Breast epithelium (tissue), 4 donors: Measurements from ENCODE around the gene HIBADH. TPM values are rescaled to one million over a fixed set of nuclear protein-coding genes. Genes with fewer than 3 reads are reported as not detected.

ENCODE experiments used
- DNase-seq, 2 donors: peaks; one replicate each; pipeline ENCODE4 v3.0.0-alpha.2; 2019; ENCODE audit warnings: low spot score in 2 of 2
- H3K27ac ChIP-seq, 2 donors: fragments of 200-600 bp; sonication (generic) in 1 of 2; one replicate each; pipeline ENCODE4 v1.5.1; 2016 to 2019; ENCODE audit warnings: mild to moderate bottlenecking in 1 of 2
- H3K27me3 ChIP-seq, 2 donors: fragments of 200-600 bp; sonication (generic) in 1 of 2; one replicate each; pipeline versions ENCODE4 v1.5.1 to v1.6.0; 2017 to 2019; ENCODE audit warnings: control low read depth in 1 of 2, mild to moderate bottlenecking in 1 of 2
- H3K36me3 ChIP-seq: fragments of 200-600 bp; one replicate; pipeline ENCODE4 v1.5.1; 2019
- H3K4me1 ChIP-seq, 2 donors: fragments of 200-600 bp; sonication (generic); one replicate each; pipeline ENCODE4 v1.5.1; 2016 to 2019; ENCODE audit warnings: control low read depth in 1 of 2
- H3K4me3 ChIP-seq, 3 donors: fragments of 200-600 bp; sonication (generic); 1 replicate in 2 of 3; 2 replicates in 1 of 3; pipeline ENCODE4 v1.5.1; 2016 to 2019; ENCODE audit warnings: mild to moderate bottlenecking in 3 of 3, moderate library complexity in 2 of 3
- H3K9me3 ChIP-seq, 2 donors: fragments of 200-600 bp; sonication (generic) in 1 of 2; one replicate each; pipeline ENCODE4 v1.5.1; 2016 to 2019; ENCODE audit warnings: control low read depth in 1 of 2
- POLR2A ChIP-seq: fragments of 450-650 bp; IDR thresholded peaks from one replicate; pipeline ENCODE4 v1.6.1; 2016; ENCODE audit warnings: antibody characterized with exemption, mild to moderate bottlenecking, moderate library complexity
- POLR2AphosphoS5 ChIP-seq, 3 donors: sonication (generic); formaldehyde crosslinking; IDR thresholded peaks; one replicate each; pipeline ENCODE4 v1.6.1; 2017; ENCODE audit warnings: antibody characterized with exemption in 3 of 3
- intact Hi-C: fragments of 100-400 bp; cut with DNase I; formaldehyde crosslinking; loops from one replicate; pipeline ENCODE4 v1.15.1; 2023; ENCODE audit warnings: low total_unique reads
- total RNA-seq, 3 donors: library from RNA; depleted of rRNA; stranded (reverse); fragments of >200 nt; gene quantifications; one replicate each; pipeline ENCODE4 v1.1.0, GENCODE V29; 2016
- TF ChIP-seq, protein P1 (sequence below), 3 donors: fragments of 450-650 bp; IDR thresholded peaks; one replicate each; pipeline ENCODE4 v1.5.1; 2016 to 2017; ENCODE audit warnings: antibody characterized with exemption in 3 of 3, mild to moderate bottlenecking in 3 of 3, moderate library complexity in 3 of 3

The HIBADH gene
- total RNA-seq, 3 donors from 2014 or later, result 50.5 to 80.1 (median 67.5) TPM

DNA sequence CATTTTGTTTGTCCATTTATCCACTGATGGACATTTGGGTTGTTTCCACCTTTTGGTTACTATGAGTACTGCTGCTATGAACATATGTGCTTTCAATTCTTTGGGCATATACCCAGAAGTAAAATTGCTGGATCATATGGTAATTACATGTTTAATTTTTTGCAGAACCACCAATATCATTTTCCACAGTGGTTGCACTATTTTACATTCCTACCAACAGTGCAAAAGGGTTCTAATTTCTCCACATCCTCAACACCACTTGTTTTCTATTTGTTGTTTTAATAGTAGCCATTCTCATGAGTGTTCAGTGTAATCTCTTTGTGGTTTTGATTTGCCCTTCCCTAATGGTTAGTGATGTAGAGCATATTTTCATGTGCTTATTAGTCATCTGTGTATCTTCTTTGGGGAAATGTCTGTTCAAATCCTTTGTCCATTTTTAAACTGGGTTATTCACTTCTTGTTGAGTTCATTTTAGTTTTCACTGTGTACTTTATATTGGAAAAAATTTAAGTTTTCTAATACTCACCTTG, 101.9 kb downstream of the HIBADH start:
- Histone ChIP-seq H3K36me3 (no peaks in the 10 kb centered on the region), H3K9me3 (peaks cover 0 to 8% of the 10 kb centered on the region in 2 donors), H3K27me3 (no peaks in the 10 kb centered on the region), H3K27ac (no peak overlapping the region), H3K4me3 (no peak overlapping the region), H3K4me1 (no peaks in the 10 kb centered on the region)
- intact Hi-C loops, result no loop called here
- TF ChIP-seq, protein P1, sequence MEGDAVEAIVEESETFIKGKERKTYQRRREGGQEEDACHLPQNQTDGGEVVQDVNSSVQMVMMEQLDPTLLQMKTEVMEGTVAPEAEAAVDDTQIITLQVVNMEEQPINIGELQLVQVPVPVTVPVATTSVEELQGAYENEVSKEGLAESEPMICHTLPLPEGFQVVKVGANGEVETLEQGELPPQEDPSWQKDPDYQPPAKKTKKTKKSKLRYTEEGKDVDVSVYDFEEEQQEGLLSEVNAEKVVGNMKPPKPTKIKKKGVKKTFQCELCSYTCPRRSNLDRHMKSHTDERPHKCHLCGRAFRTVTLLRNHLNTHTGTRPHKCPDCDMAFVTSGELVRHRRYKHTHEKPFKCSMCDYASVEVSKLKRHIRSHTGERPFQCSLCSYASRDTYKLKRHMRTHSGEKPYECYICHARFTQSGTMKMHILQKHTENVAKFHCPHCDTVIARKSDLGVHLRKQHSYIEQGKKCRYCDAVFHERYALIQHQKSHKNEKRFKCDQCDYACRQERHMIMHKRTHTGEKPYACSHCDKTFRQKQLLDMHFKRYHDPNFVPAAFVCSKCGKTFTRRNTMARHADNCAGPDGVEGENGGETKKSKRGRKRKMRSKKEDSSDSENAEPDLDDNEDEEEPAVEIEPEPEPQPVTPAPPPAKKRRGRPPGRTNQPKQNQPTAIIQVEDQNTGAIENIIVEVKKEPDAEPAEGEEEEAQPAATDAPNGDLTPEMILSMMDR (IDR thresholded peaks at IDR 0.05), result no peak
- TF ChIP-seq POLR2A (no peak), POLR2AphosphoS5 (IDR thresholded peaks at IDR 0.05) (no peak)
- DNase-seq, result no peak

DNA sequence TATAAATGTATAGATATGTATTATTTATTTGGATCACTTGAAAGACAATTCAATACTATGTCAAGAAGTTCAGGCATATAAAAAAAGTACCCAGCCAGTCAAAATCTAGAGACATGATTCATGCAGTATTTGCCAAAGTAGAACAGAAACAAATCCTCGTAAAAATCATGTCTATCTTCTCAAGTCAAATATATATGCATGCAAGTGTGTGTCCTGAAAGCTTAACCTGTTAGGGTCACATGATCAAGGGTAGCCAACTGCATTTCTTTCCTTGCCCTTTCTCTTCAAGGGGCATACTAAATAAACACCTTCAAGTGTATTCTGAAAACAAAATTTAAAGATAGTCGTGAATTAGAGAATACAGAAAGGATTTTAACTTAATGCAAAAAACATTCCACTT, 107.0 kb downstream of the HIBADH start:
- no peaks in the 10 kb centered on the region for H3K9me3 ChIP-seq
- TF ChIP-seq POLR2AphosphoS5 (IDR thresholded peaks at IDR 0.05) (no peak), POLR2A (no peak)
- TF ChIP-seq, protein P1 (IDR thresholded peaks at IDR 0.05), result no peak
- H3K4me3 ChIP-seq, result no peak overlapping the region
- H3K27me3 ChIP-seq, result no peaks in the 10 kb centered on the region
- DNase-seq, result no peak
- intact Hi-C loops, result no loop called here
- H3K4me1 ChIP-seq, result no peaks in the 10 kb centered on the region
- H3K27ac ChIP-seq, result no peak overlapping the region
- no peaks in the 10 kb centered on the region for H3K36me3 ChIP-seq

DNA sequence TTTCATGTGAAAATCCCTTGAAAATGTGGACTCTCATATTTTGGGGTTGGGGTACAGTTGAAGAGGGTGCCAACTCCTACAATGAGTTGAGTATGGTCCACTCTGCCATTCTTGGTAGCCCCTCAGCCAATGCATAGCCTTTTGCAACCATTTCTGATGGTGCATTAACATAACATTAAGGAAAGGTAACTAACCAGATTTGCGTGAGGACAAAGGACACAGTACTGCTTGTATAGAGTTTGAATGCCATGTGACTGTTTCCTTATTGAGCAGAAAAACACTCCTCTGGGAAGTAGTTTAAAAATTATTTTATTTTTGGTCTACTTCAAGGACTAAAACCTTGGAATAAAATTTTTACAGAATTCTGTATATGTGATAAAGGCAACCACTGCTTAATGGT, 107.9 kb downstream of the HIBADH start:
- DNase-seq, result no peak
- Histone ChIP-seq H3K9me3 (no peaks in the 10 kb centered on the region), H3K27me3 (no peaks in the 10 kb centered on the region), H3K36me3 (no peaks in the 10 kb centered on the region), H3K4me3 (no peak overlapping the region), H3K27ac (no peak overlapping the region), H3K4me1 (no peaks in the 10 kb centered on the region)
- intact Hi-C loops, result no loop called here
- TF ChIP-seq POLR2A, result no peak
- TF ChIP-seq, protein P1 (IDR thresholded peaks at IDR 0.05), result no peak
- no peak for TF ChIP-seq POLR2AphosphoS5 (IDR thresholded peaks at IDR 0.05)

DNA sequence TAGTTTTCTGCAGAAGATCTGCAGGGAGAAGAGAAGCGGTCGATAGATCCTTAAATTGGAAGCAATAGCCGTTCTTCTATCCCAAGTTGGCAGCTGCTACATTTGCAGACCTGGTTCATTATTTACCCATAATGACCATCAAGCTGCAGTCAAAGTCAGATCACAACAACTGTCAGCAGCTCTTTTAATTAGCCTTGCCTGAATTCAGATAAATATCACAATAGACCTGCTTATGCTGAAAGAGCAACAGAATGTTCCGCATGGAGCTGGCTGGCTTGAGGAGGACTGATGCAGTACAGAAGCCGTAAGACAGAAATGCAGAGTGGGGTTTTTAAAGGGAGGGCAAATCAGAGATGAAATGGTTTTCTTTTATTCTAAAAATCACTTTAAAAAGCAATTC, 109.4 kb downstream of the HIBADH start:
- Histone ChIP-seq H3K4me1 (no peaks in the 10 kb centered on the region), H3K4me3 (no peak overlapping the region), H3K27me3 (no peaks in the 10 kb centered on the region), H3K27ac (no peak overlapping the region), H3K36me3 (no peaks in the 10 kb centered on the region), H3K9me3 (no peaks in the 10 kb centered on the region)
- DNase-seq, result no peak
- TF ChIP-seq, protein P1 (IDR thresholded peaks at IDR 0.05), result no peak
- no peak for TF ChIP-seq POLR2A
- TF ChIP-seq POLR2AphosphoS5 (IDR thresholded peaks at IDR 0.05), result no peak
- intact Hi-C loops, result no loop called here

DNA sequence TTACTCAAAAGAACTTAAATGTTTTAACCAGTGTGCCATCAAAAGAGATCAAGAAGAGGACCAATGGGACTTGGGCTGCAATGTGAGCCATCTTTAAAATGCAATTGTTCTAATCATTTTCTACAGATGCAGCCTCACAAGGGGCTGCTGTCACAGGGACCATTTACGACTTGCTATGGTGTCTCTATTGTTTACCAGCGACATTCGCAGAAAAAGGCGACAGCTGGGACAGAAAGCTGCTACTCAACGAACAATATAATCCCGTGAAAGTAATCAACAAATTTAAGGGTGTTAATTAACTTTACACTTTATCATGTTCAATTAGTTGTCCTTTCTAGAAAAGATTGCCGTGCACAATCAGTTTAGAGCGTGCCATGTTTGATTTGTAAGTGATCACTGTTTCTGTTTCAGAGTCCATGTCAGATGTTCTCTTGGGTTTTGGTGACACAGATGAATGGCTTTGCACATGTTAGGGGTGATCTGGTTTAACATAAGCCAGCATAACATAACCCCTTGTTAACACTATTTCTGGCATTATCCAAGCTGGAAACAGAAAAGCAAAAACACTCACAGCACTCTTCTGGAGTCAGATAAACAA, 110.8 kb downstream of the HIBADH start:
- H3K9me3 ChIP-seq, result no peaks in the 10 kb centered on the region
- TF ChIP-seq POLR2A (no peak), POLR2AphosphoS5 (IDR thresholded peaks at IDR 0.05) (no peak)
- TF ChIP-seq, protein P1 (IDR thresholded peaks at IDR 0.05), result no peak
- no peak overlapping the region for H3K27ac ChIP-seq
- no peaks in the 10 kb centered on the region for H3K27me3 ChIP-seq
- no peak overlapping the region for H3K4me3 ChIP-seq
- no peak for DNase-seq
- no peaks in the 10 kb centered on the region for H3K4me1 ChIP-seq
- H3K36me3 ChIP-seq, result no peaks in the 10 kb centered on the region
- intact Hi-C loops, result no loop called here
